Smooth muscle cell (in vitro differentiated cells): ENCODE data around the gene CORO6. TPM values are rescaled to one million over a fixed set of nuclear protein-coding genes. Genes with fewer than 3 reads are reported as not detected.

Experiments
- DNase-seq: peaks from one replicate; lab custom pipeline; 2025; ENCODE audit not compliant: unreplicated experiment; lab: John Stamatoyannopoulos, UW
- H2AFZ ChIP-seq: fragments of 200-600 bp; sonication (generic); 2 replicates; pipeline ENCODE4 v1.6.0; 2016; ENCODE audit warnings: antibody characterized with exemption, low read depth, mild to moderate bottlenecking
- H3F3A ChIP-seq: fragments of 200-600 bp; sonication (generic); 2 replicates; pipeline ENCODE4 v1.6.0; 2017; ENCODE audit warnings: antibody characterized with exemption, low read depth
- H3K27ac ChIP-seq: fragments of 200-600 bp; sonication (generic); 2 replicates; pipeline ENCODE4 v1.5.1; 2016; ENCODE audit warnings: low read depth, mild to moderate bottlenecking
- H3K27me3 ChIP-seq: fragments of 200-600 bp; sonication (generic); 2 replicates; pipeline ENCODE4 v1.6.1; 2016; ENCODE audit warnings: low read depth, mild to moderate bottlenecking
- H3K36me3 ChIP-seq: fragments of 200-600 bp; sonication (generic); 2 replicates; pipeline ENCODE4 v1.5.1; 2016; ENCODE audit warnings: low read depth
- H3K4me1 ChIP-seq: fragments of 200-600 bp; sonication (generic); 2 replicates; pipeline ENCODE4 v1.5.1; 2016; ENCODE audit warnings: low read depth
- H3K4me2 ChIP-seq: fragments of 200-600 bp; sonication (generic); 2 replicates; pipeline ENCODE4 v1.6.0; 2016; ENCODE audit warnings: mild to moderate bottlenecking
- H3K4me3 ChIP-seq: fragments of 200-600 bp; sonication (generic); 2 replicates; pipeline ENCODE4 v1.5.1; 2016; ENCODE audit warnings: mild to moderate bottlenecking
- H3K79me2 ChIP-seq: fragments of 200-600 bp; sonication (generic); 2 replicates; pipeline ENCODE4 v1.6.0; 2016; ENCODE audit warnings: low read depth, mild to moderate bottlenecking
- H3K9ac ChIP-seq: fragments of 200-600 bp; sonication (generic); 2 replicates; pipeline ENCODE4 v1.6.0; 2016; ENCODE audit warnings: low read depth
- H3K9me3 ChIP-seq: fragments of 200-600 bp; sonication (generic); replicated peaks from 2 replicates; pipeline ENCODE4 v1.5.1; 2016; ENCODE audit warnings: low read depth
- H4K20me1 ChIP-seq: fragments of 200-600 bp; sonication (generic); 2 replicates; pipeline ENCODE4 v1.6.0; 2016; ENCODE audit warnings: low read depth
- CTCF ChIP-seq: fragments of 200-600 bp; sonication (generic); IDR thresholded peaks from 2 replicates; pipeline ENCODE4 v1.5.1; 2017; ENCODE audit warnings: borderline replicate concordance, mild to moderate bottlenecking, antibody characterized with exemption; ENCODE audit not compliant: insufficient read depth, poor library complexity, severe bottlenecking
- WGBS: methylation state at CpG from one replicate; pipeline ENCODE4 v1.1.7; 2016; ENCODE audit warnings: low lambda C conversion rate; 5-methylcytosine and 5-hydroxymethylcytosine counted together
- polyA plus RNA-seq: library from polyadenylated mRNA; unstranded; fragments of >200 nt; fragmentation: Nextera tagmentation; extraction: Ambion mirVana; gene quantifications from 2 replicates; pipeline ENCODE4 v1.2.1, GENCODE V29; 2016
- total RNA-seq: library from RNA; depleted of rRNA; stranded (reverse); fragments of >200 nt; gene quantifications from 2 replicates; pipeline ENCODE4 v1.2.3, GENCODE V29; 2014

The CORO6 gene
- total and polyA plus RNA-seq, 2 experiments from 2014 or later, result 2.4 TPM

GRCh38 chr17:29648005-29648404 lies 25.3 kb upstream of the CORO6 start:
- DNase-seq, result no peak
- H3K9me3 ChIP-seq, result no peaks in the 10 kb centered on the region
- H3F3A ChIP-seq, result no peaks in the 10 kb centered on the region
- no peak overlapping the region for H2AFZ ChIP-seq
- H3K36me3 ChIP-seq, result no peaks in the 10 kb centered on the region
- TF ChIP-seq CTCF, result no peak
- no peaks in the 10 kb centered on the region for H4K20me1 ChIP-seq
- no peaks in the 10 kb centered on the region for H3K79me2 ChIP-seq
- no peak overlapping the region for H3K9ac ChIP-seq
- 91% methylated on average over 5 of the region's 5 CpGs for WGBS
- no peak overlapping the region for H3K4me3 ChIP-seq
- H3K4me1 ChIP-seq, result no peaks in the 10 kb centered on the region
- no peak overlapping the region for H3K4me2 ChIP-seq
- no peak overlapping the region for H3K27ac ChIP-seq
- H3K27me3 ChIP-seq, result no peaks in the 10 kb centered on the region

- H3K27ac ChIP-seq, result no peak overlapping the region
Measured at GRCh38 chr17:29645515-29646051, 22.9 kb upstream of the CORO6 start.

GRCh38 chr17:29643817-29644160 lies 21.1 kb upstream of the CORO6 start:
- Histone ChIP-seq H3K36me3 (no peaks in the 10 kb centered on the region), H3K9me3 (no peaks in the 10 kb centered on the region), H3K4me1 (no peaks in the 10 kb centered on the region), H2AFZ (no peak overlapping the region), H3K27ac (no peak overlapping the region), H3K4me2 (no peak overlapping the region), H3K9ac (no peak overlapping the region), H3F3A (no peaks in the 10 kb centered on the region), H3K27me3 (no peaks in the 10 kb centered on the region), H3K79me2 (no peaks in the 10 kb centered on the region), H4K20me1 (no peaks in the 10 kb centered on the region), H3K4me3 (no peak overlapping the region)
- 54% methylated on average over 1 of the region's 1 CpG for whole genome bisulfite sequencing
- DNase-seq, result no peak
- no peak for TF ChIP-seq CTCF

More at GRCh38 chr17:29645515-29646051, 22.9 kb upstream of the CORO6 start:
- H3K4me2 ChIP-seq, result no peak overlapping the region
- H3F3A ChIP-seq, result no peaks in the 10 kb centered on the region
- no peak overlapping the region for H3K4me3 ChIP-seq
- no peak for TF ChIP-seq CTCF
- 74% methylated on average over 5 of the region's 5 CpGs for WGBS
- no peaks in the 10 kb centered on the region for H3K36me3 ChIP-seq
- no peaks in the 10 kb centered on the region for H3K79me2 ChIP-seq
- DNase-seq, result no peak
- no peaks in the 10 kb centered on the region for H3K9me3 ChIP-seq
- no peaks in the 10 kb centered on the region for H3K27me3 ChIP-seq
- H3K4me1 ChIP-seq, result no peaks in the 10 kb centered on the region
- no peak overlapping the region for H2AFZ ChIP-seq
- no peaks in the 10 kb centered on the region for H4K20me1 ChIP-seq
- no peak overlapping the region for H3K9ac ChIP-seq

GRCh38 chr17:29642171-29642611 lies 19.5 kb upstream of the CORO6 start:
- TF ChIP-seq CTCF, result no peak
- H3K27ac ChIP-seq, result no peak overlapping the region
- no peak overlapping the region for H2AFZ ChIP-seq
- no peak overlapping the region for H3K9ac ChIP-seq
- no peaks in the 10 kb centered on the region for H3K79me2 ChIP-seq
- no peaks in the 10 kb centered on the region for H3K4me1 ChIP-seq
- no peaks in the 10 kb centered on the region for H3F3A ChIP-seq
- no peaks in the 10 kb centered on the region for H3K36me3 ChIP-seq
- 58% methylated on average over 2 of the region's 2 CpGs for WGBS
- no peak for DNase-seq
- H3K27me3 ChIP-seq, result no peaks in the 10 kb centered on the region
- no peaks in the 10 kb centered on the region for H4K20me1 ChIP-seq
- no peak overlapping the region for H3K4me3 ChIP-seq
- H3K9me3 ChIP-seq, result no peaks in the 10 kb centered on the region
- no peak overlapping the region for H3K4me2 ChIP-seq
